Stromal cell of bone marrow (primary cell): ENCODE data around the gene CENPQ.
A peak's percentile ranks its signal among the peaks of the same experiment; 100 is the strongest.
"Not testable (repeated sequence)": the region's sequence is repeated elsewhere in the genome, so short reads cannot be mapped to it uniquely, and the experiment has no call there.

ENCODE experiments used
- DNase-seq: peaks from one replicate; pipeline ENCODE4 v3.0.0-alpha.2; 2012; ENCODE audit warnings: low read depth

The CENPQ gene, protein sequence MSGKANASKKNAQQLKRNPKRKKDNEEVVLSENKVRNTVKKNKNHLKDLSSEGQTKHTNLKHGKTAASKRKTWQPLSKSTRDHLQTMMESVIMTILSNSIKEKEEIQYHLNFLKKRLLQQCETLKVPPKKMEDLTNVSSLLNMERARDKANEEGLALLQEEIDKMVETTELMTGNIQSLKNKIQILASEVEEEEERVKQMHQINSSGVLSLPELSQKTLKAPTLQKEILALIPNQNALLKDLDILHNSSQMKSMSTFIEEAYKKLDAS

DNA sequence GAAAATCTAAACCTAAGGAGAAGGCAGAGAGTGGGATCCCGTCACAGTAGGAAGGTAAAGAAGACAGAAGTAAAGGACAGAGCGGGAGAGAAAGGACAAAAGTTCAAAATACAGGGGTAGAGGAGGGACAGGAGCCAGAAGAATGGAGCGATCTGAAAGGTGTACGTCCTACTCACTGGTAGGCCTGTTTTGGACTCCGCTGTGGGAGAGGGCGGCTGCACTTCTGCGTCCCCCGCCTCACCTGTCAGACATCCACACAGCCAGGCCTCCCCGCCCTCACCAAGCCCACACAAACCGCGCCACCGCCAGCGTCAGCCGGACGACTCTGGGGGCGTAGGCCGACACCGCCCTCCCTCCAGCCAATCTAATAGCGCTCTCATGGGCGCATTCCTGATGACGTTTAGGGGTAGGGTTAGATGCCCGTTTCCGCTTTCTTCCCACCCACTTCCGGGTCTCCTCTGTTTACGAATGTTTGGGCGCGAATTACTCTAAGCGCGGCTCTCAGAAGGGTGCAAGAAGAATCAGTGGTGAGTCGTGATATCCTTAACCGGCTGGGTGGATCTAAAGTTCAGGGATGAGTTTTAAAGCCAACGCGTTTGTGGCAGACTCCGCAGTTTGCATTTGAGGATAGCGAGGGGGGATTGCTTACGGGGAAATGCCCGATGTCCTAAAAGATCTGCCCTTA is at the start of gene CENPQ, which contains the start of gene MMUT:
TSS of gene CENPQ (plus strand) at position 444 of the 685 bp plus-strand sequence. CDS start 6,807 bp downstream, outside the sequence.
TSS of gene MMUT (minus strand) at position 327 of the 685 bp plus-strand sequence. CDS start 3,787 bp downstream, outside the sequence.
- peak; percentile 95 for DNase-seq

DNA sequence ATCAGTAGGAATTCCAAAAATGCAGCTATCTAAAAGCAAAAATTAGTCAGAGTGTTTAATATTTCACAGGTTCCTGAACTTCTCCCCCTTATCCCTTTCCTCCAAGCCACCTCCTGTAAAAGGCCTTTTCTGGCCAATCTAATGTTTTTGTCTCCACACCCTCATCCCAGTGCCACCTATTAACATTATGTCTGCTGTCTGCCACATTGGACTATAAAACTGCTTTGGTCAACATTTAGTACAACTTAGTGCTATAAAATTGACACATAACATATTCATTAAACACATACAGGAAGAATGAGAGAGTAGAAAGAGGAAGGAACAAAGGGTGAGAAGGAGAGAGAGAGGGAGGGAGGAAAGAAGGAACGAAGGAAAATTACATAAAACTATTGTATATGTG is 47.8 kb upstream of the CENPQ start:
- no peak for DNase-seq

DNA sequence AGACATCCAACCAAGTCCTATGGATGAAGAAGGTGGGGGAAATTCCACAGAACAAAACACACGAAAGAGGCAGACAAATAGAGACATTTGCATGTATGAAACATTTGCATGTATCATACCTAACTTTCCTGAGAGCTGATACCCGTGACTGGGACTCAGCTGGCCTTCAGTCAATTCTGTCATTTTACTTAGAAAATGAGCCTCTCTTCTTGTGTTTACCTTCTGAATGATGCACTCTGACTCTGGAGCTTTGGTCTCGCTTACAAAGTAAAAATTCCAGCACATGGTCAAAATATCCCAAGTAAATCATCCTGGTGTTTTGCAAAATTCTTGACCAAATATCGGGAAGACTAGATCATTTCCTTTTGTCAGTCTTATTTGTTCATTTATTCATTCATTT is 47.0 kb upstream of the CENPQ start:
- DNase-seq, result no peak

DNA sequence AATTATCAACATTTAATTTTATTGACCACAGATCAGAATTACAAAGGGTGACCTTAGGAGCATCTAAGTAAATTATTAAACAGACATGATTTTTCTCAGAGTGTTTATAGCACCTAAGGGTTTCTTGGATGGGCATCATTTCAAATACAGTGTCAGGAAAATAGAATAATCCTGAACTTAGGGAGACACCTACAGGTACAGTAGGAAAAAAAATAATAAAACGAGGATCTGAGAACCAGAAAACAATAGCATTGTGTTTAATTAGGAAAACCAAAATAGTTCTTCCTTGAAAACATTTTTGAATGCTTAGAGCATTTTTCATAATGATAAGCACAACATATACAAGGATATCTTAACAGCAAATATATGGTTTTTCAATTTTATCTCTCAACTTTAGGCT is 39.4 kb upstream of the CENPQ start:
- DNase-seq, result no peak

DNA sequence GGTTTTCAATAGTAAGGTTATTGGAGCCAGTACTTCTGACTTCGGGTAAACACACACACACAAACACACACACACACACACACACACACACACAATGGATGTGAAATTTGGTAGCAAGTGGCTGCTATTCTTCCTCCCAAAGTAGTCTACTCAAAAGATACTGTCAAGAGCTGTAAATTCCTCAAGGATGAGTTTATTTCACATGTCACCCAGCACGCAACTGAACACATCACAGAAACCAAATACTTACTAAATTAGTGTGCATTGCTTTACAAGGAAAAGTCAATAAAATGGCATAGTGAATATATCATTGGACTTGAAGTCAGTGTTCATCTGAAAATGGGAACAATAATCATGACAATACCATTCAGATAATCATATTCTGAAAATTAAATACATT is 33.0 kb upstream of the CENPQ start:
- no peak for DNase-seq

DNA sequence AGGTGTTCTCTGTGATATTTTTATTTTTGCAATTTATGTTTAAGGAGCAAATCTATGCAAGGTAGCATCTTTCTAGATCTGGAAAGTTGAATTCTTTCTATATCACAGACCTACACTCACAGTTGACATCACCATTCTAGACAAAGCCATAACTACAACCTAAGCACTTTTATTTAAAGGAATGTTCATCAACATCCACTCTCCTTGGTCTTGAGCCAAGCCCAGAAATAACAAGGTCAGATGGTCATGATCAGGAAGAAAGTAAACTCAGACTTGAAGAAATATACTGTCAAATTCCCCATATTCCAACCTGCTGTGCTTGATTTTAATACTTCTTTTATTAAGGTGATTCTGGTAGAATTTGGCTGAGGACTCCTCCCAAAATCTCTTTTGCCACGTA is 32.3 kb upstream of the CENPQ start:
- DNase-seq, result no peak

DNA sequence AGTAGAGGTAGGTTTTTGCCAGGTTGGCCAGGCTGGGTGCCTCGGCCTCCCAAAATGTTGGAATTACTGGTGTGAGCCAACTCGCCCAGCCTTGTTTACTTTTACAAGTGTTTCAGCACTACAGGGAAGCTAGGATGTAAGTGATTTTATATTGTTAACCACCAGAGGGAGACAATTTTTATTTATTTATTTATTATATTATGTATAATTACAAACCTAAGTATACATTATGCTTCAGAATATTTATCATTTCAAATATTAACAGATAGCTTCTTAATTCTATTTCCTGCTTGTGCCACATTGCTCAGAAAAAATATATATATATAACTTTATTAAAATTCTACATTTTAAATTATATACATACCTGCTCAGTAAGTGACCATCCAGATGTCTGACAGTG is 9.9 kb upstream of the CENPQ start:
- DNase-seq, result no peak

DNA sequence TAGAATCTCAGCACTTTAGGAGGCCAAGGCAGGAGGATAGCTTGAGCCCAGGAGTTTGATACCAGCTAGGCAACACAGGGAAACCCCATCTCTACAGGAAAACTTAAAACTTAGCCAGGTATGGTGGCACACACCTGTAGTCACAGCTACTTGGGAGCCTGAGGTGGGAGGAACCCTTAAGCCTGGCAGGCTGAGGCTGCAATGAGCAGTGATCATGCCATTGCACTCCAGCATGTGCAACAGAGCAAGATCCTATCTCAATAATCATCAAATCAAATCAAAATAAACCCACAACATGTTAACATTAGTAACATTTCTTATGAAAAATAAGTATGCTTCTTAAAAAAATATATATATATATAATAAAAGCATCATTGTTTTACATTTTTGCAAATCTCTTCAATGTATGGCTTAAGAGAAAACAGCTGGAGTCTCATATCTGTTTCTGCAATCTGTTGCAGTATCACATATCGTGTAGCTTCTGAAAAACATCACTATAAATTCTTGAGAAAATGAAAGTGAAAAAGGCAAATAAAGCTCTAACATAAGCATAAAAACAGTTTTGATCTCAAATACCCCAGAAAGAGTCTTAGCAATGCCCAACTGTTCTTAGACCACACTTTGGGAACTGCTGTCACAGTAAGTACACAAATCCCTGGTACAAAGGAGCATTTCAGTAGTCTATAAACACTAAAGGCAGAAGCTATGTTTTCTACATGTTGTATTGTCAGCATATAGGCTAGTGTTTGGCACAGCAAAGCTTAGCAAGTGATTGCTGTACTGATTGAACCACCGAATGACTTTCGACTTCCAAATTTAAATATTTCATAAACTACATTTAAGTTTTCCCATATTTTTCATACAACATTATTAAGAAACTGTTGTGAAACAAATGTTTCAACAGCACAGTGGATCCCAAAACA is 8.1 kb upstream of the CENPQ start:
- no peak for DNase-seq

DNA sequence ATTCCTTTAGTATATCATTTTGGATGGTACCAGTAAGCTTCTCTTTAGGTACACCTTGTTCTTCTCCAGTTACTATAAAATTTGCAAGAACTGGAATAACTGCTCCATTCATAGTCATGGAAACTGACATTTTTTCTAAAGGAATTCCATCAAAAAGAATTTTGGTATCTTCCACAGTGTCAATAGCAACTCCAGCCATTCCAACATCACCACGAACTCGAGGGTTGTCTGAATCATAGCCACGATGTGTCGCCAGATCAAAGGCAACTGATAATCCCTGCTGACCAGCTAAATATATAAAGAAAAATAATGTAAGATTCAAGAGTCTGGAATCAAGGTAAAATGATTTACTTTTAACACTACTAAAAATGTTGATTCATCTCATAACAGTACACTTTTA is 5.4 kb upstream of the CENPQ start:
- DNase-seq, result no peak

DNA sequence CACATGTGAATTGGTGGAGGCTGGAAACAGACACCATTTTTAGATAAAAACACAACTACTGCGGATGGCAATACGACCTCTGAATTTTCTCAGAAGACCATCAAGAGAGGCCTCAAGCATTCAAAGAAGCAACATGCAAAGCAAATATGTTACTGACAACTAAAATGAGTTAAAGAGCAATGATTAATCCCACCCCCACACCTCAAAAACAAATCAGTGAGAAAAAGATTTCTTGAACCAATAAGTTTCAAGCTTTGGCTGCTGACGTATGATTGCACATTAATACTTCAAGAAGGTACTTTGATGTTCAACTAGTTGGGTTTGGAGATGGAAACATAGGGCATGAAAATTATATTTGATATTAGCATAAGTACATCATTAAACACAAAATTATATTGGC is 1.1 kb upstream of the CENPQ start:
- no peak for DNase-seq

DNA sequence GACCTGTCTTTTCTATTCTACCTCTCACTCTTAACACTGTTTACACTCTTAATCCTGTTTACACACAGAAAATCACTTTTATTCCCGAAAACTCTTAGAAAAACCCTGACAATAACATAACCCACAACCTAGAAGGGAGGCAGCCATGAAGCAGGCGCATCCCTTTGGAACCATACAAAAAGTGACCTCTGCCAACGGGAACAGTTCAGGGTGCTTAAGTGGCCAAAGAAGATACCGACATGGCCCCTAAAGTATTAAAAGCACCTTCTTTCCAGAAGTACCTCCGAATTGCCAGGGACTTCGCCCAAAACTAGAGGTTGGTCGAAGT is 607 bp upstream of the CENPQ start:
- DNase-seq, result no peak

DNA sequence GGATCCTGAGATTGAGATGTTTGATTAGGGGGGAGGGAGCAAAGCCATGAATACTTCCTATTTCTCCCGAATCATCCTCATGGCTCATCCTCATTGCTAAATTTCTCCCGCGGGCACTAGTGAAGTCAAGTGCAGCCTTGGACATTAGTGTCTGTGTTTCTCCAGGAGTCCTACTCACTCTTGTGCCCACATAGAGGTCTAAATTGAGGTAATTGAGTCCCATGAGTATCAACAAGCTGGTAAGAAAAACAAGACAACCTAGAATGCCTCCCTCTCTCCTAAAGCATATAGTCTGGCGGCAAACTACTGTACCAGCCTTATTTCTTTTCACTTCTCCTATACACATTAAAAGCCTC is 420 bp downstream of the CENPQ start:
- no peak for DNase-seq

DNA sequence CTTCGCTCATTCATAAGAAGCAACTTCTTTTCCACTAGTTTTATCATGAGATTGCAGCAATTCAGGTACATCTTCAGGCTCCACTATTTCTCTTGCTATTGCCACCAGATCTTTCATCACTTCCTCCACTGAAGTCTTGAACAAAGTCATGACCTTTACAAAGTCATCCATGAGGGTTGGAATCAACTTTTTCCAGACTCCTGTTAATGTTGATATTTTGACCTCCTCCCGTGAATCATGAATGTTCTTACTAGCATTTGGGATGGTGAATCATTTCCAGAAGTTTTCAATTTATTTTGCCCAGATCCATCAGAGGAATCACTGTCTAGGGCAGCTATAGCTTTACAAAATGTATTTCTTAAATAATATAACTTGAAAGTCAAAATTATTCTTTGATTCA is 1.5 kb downstream of the CENPQ start:
- DNase-seq, result no peak

DNA sequence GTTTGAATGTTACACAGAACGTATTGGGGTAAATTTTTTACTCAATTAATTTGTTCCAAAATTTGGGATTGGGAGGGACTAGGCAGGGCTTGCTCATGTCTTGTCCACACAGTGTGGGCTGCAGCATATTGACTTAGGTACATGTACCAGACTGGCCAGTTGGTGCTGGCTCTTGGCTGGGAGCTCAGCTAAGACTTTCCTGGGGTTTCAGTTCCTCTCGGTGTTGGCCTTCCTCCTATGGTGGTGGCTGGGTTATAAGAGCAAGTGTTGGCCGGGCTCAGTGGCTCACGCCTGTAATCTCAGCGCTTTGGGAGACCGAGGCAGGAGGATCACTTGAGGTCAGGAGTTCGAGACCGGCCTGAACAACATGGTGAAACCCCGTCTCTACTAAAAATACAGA is 4.9 kb downstream of the CENPQ start:
- no peak for DNase-seq

DNA sequence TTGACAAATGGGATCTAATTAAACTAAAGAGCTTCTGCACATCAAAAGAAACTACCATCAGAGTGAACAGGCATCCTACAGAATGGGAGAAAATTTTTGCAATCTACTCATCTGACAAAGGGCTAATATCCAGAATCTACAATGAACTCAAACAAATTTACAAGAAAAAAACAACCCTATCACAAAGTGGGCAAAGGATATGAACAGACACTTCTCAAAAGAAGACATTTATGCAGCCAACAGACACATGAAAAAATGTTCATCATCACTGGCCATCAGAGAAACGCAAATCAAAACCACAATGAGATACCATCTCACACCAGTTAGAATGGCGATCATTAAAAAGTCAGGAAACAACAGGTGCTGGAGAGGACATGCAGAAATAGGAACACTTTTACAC is 13.4 kb downstream of the CENPQ start:
- not testable (repeated sequence) for DNase-seq

DNA sequence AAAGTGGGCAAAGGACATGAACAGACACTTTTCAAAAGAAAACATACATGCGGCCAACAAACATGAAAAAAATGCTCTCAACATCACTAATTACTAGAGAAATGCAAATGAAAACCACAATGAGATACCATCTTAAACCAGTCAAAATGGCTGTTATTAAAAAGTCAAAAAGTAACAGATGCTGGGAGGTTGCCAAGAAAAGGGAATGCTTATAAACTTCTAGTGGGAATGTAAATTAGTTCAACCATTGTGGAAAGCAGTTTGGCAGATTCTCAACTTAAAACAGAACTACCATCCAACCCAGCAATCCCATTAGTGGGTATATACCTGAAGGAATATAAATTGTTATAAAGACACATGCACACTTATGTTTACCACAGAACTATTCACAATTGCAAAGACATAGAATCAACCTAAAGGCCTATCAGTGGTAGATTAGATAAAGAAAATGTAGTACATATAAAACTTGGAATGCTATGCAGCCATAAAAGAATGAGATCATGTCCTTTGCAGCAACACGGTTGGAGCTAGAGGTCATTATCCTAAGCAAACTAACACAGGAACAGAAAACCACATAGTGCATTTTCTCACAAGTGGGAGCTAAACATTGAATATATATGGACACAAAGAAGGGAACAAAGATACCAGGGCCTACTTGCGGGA is 16.3 kb downstream of the CENPQ start:
- DNase-seq, result no peak

DNA sequence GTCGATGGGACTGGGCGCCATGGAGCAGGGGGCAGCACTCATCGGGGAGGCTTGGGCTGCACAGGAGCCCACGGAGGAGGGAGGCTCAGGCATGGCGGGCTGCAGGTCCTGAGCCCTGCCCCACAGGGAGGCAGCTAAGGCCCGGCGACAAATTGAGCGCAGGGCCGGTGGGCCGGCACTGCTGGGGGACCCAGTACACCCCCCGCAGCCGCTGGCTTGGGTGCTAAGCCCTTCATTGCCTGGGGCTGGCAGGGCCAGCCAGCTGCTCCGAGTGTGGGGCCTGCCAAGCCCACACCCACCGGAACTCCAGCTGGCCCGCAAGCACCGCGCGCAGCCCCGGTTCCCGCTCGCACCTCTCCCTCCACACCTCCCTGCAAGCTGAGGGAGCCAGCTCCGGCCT is 18.7 kb downstream of the CENPQ start:
- not testable (repeated sequence) for DNase-seq

DNA sequence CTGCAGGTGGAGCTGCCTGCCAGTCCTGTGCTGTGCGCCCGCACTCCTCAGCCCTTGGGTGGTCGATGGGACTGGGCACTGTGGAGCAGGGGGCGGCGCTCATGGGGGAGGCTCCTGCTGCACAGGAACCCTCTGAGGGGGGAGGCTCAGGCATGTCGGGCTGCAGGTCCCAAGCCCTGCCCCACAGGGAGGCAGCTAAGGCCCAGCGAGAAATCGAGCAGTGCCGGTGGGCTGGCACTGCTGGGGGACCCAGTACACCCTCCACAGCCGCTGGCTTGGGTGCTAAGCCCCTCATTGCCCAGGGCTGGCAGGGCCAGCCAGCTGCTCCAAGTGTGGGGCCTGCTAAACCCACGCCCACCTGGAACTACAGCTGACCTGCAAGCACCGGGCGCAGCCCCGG is 20.2 kb downstream of the CENPQ start:
- not testable (repeated sequence) for DNase-seq

DNA sequence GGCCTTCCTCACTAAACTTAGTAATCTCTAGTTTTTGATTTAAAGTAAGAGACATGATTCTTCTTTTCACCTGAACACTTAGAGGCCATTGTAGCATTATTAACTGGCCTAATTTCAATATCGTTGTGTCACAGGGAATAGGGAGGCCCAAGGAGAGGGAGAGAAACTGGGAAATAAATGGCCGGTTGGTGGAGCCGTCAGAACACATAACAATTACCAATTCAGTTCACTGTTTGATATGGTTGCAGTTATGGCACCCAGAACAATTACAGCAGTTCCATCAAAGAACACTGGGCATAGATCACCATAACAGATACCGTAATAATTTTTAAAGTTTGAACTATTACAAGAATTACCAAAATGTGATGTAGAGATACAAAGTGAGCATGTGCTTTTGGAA is 27.5 kb downstream of the CENPQ start:
- DNase-seq, result no peak

DNA sequence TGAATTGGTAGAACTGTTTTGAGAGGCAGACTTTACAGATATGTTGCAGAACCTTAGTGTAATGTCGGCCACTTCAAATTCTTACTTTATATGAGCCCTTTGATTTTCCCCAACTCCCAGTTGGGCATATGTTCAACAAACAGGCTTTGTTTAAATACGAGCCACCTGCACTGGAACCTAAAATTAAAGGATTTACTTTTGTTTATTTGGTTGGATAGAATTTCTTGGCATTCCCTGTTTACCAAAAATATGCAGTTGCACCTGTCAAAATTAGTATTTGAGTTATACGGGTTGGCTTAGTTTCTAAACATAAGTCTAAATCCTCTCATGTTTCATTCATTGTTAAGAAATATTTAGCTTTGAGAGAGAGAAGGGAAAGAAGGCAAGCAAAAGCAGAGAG is 34.1 kb downstream of the CENPQ start:
- DNase-seq, result no peak

DNA sequence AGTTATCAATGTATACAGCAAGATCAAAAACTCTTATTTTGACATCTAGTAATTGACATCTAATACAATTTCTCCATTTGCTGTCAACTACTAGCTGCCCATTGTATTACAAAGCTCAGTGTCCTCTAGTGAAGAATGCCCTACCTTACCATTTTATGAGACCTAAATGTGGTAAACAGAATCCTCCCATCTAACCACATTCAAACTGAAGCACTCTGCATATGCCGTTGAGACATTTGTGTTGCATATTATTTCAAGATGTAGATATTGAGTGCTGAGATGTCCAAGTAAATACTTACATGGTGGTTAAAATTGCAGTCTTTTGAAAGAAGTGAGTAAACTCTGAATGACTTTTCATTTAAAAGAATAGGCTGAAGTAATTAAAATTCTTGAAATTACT is 36.0 kb downstream of the CENPQ start:
- no peak for DNase-seq

DNA sequence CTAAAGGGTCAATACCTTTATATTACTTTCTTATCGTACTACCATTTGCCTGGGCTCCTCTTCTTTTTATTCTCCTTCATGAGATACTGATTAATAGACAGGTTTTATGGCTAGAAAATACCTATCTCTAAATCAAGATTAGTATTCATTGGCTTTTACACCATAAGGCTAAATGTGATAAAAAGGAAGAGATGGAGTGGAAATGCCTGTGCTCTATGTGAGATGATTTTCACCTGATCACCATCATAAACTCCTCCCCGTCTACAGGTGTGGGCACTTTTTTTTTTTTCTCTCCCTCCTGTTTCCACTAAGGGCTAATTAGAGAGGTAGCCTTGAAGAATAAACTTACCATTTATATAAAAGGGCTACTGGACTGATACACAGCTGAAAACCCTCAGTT is 36.5 kb downstream of the CENPQ start, which contains the start of gene GLYATL3:
TSS of gene GLYATL3 (plus strand) at position 301 of the 400 bp plus-strand sequence. CDS start 12,068 bp downstream, outside the sequence.
- no peak for DNase-seq
